Peyer's patch (tissue), 4 donors: ENCODE data around the gene OLR1.

Experiments
- POLR2A ChIP-seq, 2 donors: fragments of 450-650 bp; IDR thresholded peaks; one replicate each; pipeline ENCODE4 v1.5.1; 2017; ENCODE audit warnings: antibody characterized with exemption in 2 of 2, mild to moderate bottlenecking in 2 of 2, moderate library complexity in 2 of 2
- TF ChIP-seq, protein P1 (sequence below), 6 experiments: fragments of 450-650 bp in 4 of 6; fragments of 200-600 bp in 2 of 6; sonication (generic) in 1 of 6; IDR thresholded peaks; one replicate each; pipeline ENCODE4 v1.5.1; 2017 to 2019; ENCODE audit warnings: antibody characterized with exemption in 6 of 6, mild to moderate bottlenecking in 3 of 6, moderate library complexity in 1 of 6

DNA sequence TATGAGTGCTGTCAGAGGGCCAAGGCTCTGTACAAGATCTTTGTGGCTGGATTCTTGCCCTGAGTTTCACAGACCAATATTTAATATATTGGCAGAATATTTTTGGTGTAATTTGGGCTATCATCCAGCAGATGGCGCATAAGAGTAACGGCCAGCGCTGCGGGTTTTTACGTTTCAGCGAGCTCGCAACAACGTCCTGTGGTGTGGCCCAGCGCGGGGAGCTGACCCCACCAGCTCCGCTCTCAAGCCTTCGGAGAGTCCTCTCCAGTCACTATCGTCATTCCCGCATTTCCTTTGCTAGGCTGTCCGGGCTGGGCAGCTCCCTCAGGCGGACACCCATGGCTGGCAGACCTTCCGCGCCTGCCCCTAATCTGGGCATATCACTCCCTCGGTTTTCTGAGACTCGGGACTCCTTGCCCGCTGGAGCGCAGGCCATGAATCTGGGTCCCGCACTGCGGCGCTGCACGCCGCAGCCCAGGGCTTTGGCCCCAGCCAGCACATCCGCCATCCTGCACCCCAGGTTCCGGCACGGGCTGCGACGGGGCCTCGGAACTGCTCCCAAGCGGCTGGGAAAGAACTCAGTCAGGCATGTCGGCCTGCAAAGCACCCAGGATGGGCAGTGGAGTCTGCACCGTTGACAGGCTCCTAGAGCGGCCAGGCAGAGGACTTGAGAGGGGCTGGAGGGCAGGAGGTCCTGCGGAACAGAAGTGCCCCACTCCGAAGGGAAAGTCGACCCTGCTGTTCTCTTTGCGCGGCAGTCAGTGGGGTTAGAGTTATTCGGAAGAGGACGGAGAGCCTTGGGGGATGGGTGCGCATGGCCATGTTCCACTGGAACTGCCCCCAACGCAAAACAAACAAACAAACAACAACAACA, 18.4 kb downstream of the OLR1 start:
- no peak for TF ChIP-seq POLR2A (IDR thresholded peaks at IDR 0.05)
- TF ChIP-seq, protein P1, sequence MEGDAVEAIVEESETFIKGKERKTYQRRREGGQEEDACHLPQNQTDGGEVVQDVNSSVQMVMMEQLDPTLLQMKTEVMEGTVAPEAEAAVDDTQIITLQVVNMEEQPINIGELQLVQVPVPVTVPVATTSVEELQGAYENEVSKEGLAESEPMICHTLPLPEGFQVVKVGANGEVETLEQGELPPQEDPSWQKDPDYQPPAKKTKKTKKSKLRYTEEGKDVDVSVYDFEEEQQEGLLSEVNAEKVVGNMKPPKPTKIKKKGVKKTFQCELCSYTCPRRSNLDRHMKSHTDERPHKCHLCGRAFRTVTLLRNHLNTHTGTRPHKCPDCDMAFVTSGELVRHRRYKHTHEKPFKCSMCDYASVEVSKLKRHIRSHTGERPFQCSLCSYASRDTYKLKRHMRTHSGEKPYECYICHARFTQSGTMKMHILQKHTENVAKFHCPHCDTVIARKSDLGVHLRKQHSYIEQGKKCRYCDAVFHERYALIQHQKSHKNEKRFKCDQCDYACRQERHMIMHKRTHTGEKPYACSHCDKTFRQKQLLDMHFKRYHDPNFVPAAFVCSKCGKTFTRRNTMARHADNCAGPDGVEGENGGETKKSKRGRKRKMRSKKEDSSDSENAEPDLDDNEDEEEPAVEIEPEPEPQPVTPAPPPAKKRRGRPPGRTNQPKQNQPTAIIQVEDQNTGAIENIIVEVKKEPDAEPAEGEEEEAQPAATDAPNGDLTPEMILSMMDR (IDR thresholded peaks at IDR 0.05), result peak; percentile 46 to 90 (median 80)
